ENCODE measurements around the gene KCNK3. TPM values are rescaled to one million over a fixed set of nuclear protein-coding genes. Genes with fewer than 3 reads are reported as not detected.

Gene KCNK3
- total and polyA plus RNA-seq, 10 donors: 0.61 to 6.0 (median 2.0) TPM

- TF ChIP-seq, protein P1, sequence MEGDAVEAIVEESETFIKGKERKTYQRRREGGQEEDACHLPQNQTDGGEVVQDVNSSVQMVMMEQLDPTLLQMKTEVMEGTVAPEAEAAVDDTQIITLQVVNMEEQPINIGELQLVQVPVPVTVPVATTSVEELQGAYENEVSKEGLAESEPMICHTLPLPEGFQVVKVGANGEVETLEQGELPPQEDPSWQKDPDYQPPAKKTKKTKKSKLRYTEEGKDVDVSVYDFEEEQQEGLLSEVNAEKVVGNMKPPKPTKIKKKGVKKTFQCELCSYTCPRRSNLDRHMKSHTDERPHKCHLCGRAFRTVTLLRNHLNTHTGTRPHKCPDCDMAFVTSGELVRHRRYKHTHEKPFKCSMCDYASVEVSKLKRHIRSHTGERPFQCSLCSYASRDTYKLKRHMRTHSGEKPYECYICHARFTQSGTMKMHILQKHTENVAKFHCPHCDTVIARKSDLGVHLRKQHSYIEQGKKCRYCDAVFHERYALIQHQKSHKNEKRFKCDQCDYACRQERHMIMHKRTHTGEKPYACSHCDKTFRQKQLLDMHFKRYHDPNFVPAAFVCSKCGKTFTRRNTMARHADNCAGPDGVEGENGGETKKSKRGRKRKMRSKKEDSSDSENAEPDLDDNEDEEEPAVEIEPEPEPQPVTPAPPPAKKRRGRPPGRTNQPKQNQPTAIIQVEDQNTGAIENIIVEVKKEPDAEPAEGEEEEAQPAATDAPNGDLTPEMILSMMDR (IDR thresholded peaks at IDR 0.05 in 8 of 11, conservative IDR thresholded peaks at IDR 0.05 in 3 of 11): no peak
- TF ChIP-seq POLR2A (IDR thresholded peaks at IDR 0.05) (no peak), POLR2AphosphoS5 (IDR thresholded peaks at IDR 0.05) (no peak)
- Histone ChIP-seq H3K4me3 (no peak overlapping the region), H3K36me3 (no peaks in the 10 kb centered on the region), H3K27ac (no peak overlapping the region), H3K9me3 (no peaks in the 10 kb centered on the region), H3K27me3 (replicated peaks in 1 of 7) (peaks cover 0 to 51% (median 15%) of the 10 kb centered on the region in 7 donors), H3K4me1 (no peaks in the 10 kb centered on the region)
- WGBS, 5 donors: 90 to 99% (median 92%) methylated on average over 5 of the region's 5 CpGs
- intact Hi-C loops (cut with DNase I; ENCODE audit: low total_unique reads): no loop called here
- no peak for DNase-seq
Measured at GRCh38 chr2:26701596-26701995, 9.1 kb downstream of the KCNK3 start.

GRCh38 chr2:26702025-26702424 is 9.5 kb downstream of the KCNK3 start:
- WGBS, 5 donors: 65 to 72% (median 67%) methylated on average over 3 of the region's 3 CpGs
- TF ChIP-seq POLR2AphosphoS5 (IDR thresholded peaks at IDR 0.05): no peak
- no peak for TF ChIP-seq POLR2A (IDR thresholded peaks at IDR 0.05)
- TF ChIP-seq, protein P1 (IDR thresholded peaks at IDR 0.05 in 8 of 11, conservative IDR thresholded peaks at IDR 0.05 in 3 of 11): no peak
- intact Hi-C loops (cut with DNase I; ENCODE audit: low total_unique reads): no loop called here
- Histone ChIP-seq H3K27ac (no peak overlapping the region), H3K9me3 (no peaks in the 10 kb centered on the region), H3K27me3 (replicated peaks in 1 of 7) (peaks cover 0 to 47% (median 11%) of the 10 kb centered on the region in 7 donors), H3K4me3 (no peak overlapping the region), H3K36me3 (no peaks in the 10 kb centered on the region), H3K4me1 (no peaks in the 10 kb centered on the region)
- no peak for DNase-seq

GRCh38 chr2:26704441-26704977 is 12.0 kb downstream of the KCNK3 start:
- TF ChIP-seq POLR2A (IDR thresholded peaks at IDR 0.05) (no peak), POLR2AphosphoS5 (IDR thresholded peaks at IDR 0.05) (no peak)
- TF ChIP-seq, protein P1 (IDR thresholded peaks at IDR 0.05 in 8 of 11, conservative IDR thresholded peaks at IDR 0.05 in 3 of 11): no peak
- intact Hi-C loops (cut with DNase I; ENCODE audit: low total_unique reads): no loop called here
- WGBS, 5 donors: 75 to 92% (median 80%) methylated on average over 4 to 7 of the region's 7 CpGs
- Histone ChIP-seq H3K36me3 (no peaks in the 10 kb centered on the region), H3K27me3 (replicated peaks in 1 of 7) (peaks cover 0 to 22% (median 0%) of the 10 kb centered on the region in 7 donors), H3K4me1 (no peaks in the 10 kb centered on the region), H3K9me3 (no peaks in the 10 kb centered on the region), H3K4me3 (no peak overlapping the region), H3K27ac (no peak overlapping the region)
- DNase-seq: no peak

GRCh38 chr2:26705126-26705525 is 12.6 kb downstream of the KCNK3 start:
- 65 to 81% (median 77%) methylated on average over 5 of the region's 5 CpGs for WGBS, 5 donors
- no peaks in the 10 kb centered on the region for H3K4me1 ChIP-seq
- no peak overlapping the region for H3K27ac ChIP-seq

More at GRCh38 chr2:26705126-26705525, 12.6 kb downstream of the KCNK3 start:
- Histone ChIP-seq H3K9me3 (no peaks in the 10 kb centered on the region), H3K4me3 (no peak overlapping the region), H3K27me3 (replicated peaks in 1 of 7) (peaks cover 0 to 16% (median 0%) of the 10 kb centered on the region in 7 donors), H3K36me3 (no peaks in the 10 kb centered on the region)
- intact Hi-C loops (cut with DNase I; ENCODE audit: low total_unique reads): no loop called here
- no peak for DNase-seq
- TF ChIP-seq, protein P1 (IDR thresholded peaks at IDR 0.05 in 8 of 11, conservative IDR thresholded peaks at IDR 0.05 in 3 of 11): no peak
- TF ChIP-seq POLR2A (IDR thresholded peaks at IDR 0.05) (no peak), POLR2AphosphoS5 (IDR thresholded peaks at IDR 0.05) (no peak)

Data from spleen (tissue), 11 donors.